Loucy (cell line): ENCODE results near the gene ASCC1.

ENCODE experiments used
- H2AFZ ChIP-seq: fragments of 200-600 bp; sonication (generic); 2 replicates; pipeline ENCODE4 v1.6.0; 2016; ENCODE audit warnings: antibody characterized with exemption, mild to moderate bottlenecking, low read length, moderate library complexity
- H3F3A ChIP-seq: fragments of 200-600 bp; 2 replicates; pipeline ENCODE4 v1.6.0; 2016; ENCODE audit warnings: antibody characterized with exemption, low read depth, mild to moderate bottlenecking
- H3K27me3 ChIP-seq: fragments of 200-600 bp; sonication (generic); 2 replicates; pipeline ENCODE4 v1.6.1; 2014; ENCODE audit warnings: low read length, mild to moderate bottlenecking; ENCODE audit not compliant: insufficient read depth, poor library complexity, severe bottlenecking
- H3K36me3 ChIP-seq: fragments of 200-600 bp; sonication (generic); 2 replicates; pipeline ENCODE4 v1.6.1; 2016; ENCODE audit warnings: low read length; ENCODE audit not compliant: insufficient read depth
- H3K4me1 ChIP-seq: fragments of 200-600 bp; sonication (generic); 2 replicates; pipeline ENCODE4 v1.5.1; 2014; ENCODE audit warnings: low read length, mild to moderate bottlenecking; ENCODE audit not compliant: insufficient read depth, poor library complexity, severe bottlenecking
- H3K4me2 ChIP-seq: fragments of 200-600 bp; sonication (generic); 2 replicates; pipeline ENCODE4 v1.6.0; 2014; ENCODE audit warnings: antibody characterized with exemption, low read length, low read depth, mild to moderate bottlenecking; ENCODE audit not compliant: poor library complexity, severe bottlenecking
- H3K4me3 ChIP-seq: fragments of 200-600 bp; sonication (generic); 2 replicates; pipeline ENCODE4 v1.5.1; 2014; ENCODE audit warnings: low read length, mild to moderate bottlenecking, mixed read lengths; ENCODE audit not compliant: poor library complexity, severe bottlenecking
- H3K79me2 ChIP-seq: fragments of 200-600 bp; sonication (generic); 2 replicates; pipeline ENCODE4 v1.6.1; 2014; ENCODE audit warnings: low read length; ENCODE audit not compliant: insufficient read depth
- H3K9ac ChIP-seq: fragments of 200-600 bp; sonication (generic); 2 replicates; pipeline ENCODE4 v1.6.0; 2014; ENCODE audit warnings: mild to moderate bottlenecking, low read depth, low read length, moderate library complexity; ENCODE audit not compliant: poor library complexity, severe bottlenecking
- H3K9me2 ChIP-seq: fragments of 200-600 bp; sonication (generic); replicated peaks from 2 replicates; pipeline ENCODE4 v1.6.1; 2016; ENCODE audit warnings: low read depth, low read length, mixed read lengths
- H3K9me3 ChIP-seq: fragments of 200-600 bp; sonication (generic); 2 replicates; pipeline ENCODE4 v1.6.1; 2014; ENCODE audit warnings: mild to moderate bottlenecking, antibody characterized with exemption, low read length, low read depth; ENCODE audit not compliant: insufficient read depth
- H4K20me1 ChIP-seq: fragments of 200-600 bp; sonication (generic); 2 replicates; pipeline ENCODE4 v1.6.0; 2014; ENCODE audit warnings: antibody characterized with exemption, low read length, mild to moderate bottlenecking; ENCODE audit not compliant: insufficient read depth, poor library complexity, severe bottlenecking
- EZH2phosphoT487 ChIP-seq: fragments of 200-600 bp; IDR thresholded peaks from 2 replicates; pipeline ENCODE4 v1.6.1; 2018; ENCODE audit warnings: antibody characterized with exemption, mild to moderate bottlenecking, moderate library complexity, borderline replicate concordance
- TF ChIP-seq, protein P1 (sequence below): fragments of 200-600 bp; sonication (generic); conservative IDR thresholded peaks from 2 replicates; pipeline ENCODE4 v1.5.1; 2014; ENCODE audit warnings: mild to moderate bottlenecking, antibody characterized with exemption, low read length

ASCC1 gene

DNA sequence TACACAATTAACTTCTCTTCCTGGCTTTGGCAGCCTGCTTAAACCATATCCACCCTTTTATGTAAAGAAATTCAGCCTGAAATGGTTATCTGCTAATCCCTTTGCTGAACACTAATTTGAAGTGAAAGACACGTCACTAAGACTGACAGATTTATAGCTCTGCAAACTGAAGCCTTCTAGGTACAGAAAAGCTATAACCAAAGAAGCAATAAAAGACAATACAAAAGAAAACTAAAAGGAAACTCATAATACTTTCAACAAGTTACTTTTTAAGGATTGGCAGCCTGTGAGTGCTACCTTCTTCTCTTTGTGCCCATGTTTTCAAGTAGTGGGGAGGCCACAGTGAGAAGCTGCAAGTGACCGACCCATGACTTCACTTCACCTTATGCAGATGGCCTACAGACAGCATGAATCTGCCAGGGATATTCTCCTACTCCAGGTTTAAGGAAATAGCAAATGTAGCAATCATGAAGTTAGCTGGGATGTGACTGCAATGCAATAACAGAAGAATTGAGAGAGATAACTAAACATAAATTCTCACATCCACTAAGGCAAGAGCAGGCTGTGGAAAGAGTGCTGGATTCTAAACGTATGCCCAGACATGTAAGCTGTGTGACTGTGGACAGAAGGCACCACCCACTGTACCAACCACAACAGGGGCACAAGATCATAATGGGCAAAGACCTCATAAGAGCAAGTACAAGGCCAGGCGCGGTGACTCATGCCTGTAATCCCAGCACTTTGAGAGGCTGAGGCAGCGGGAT, 117.1 kb downstream of the ASCC1 start:
- Histone ChIP-seq H2AFZ (no peak overlapping the region), H3K4me3 (no peak overlapping the region), H3K27me3 (no peaks in the 10 kb centered on the region), H3K9ac (no peak overlapping the region), H3K9me2 (no peaks in the 10 kb centered on the region), H3F3A (no peaks in the 10 kb centered on the region; the same call in 1 of the 2 replicates), H3K9me3 (no peaks in the 10 kb centered on the region), H4K20me1 (no peaks in the 10 kb centered on the region), H3K4me1 (peaks cover 6% of the 10 kb centered on the region), H3K79me2 (no peaks in the 10 kb centered on the region), H3K36me3 (peaks cover 57% of the 10 kb centered on the region), H3K4me2 (no peak overlapping the region)
- no peak for TF ChIP-seq EZH2phosphoT487
- TF ChIP-seq, protein P1, sequence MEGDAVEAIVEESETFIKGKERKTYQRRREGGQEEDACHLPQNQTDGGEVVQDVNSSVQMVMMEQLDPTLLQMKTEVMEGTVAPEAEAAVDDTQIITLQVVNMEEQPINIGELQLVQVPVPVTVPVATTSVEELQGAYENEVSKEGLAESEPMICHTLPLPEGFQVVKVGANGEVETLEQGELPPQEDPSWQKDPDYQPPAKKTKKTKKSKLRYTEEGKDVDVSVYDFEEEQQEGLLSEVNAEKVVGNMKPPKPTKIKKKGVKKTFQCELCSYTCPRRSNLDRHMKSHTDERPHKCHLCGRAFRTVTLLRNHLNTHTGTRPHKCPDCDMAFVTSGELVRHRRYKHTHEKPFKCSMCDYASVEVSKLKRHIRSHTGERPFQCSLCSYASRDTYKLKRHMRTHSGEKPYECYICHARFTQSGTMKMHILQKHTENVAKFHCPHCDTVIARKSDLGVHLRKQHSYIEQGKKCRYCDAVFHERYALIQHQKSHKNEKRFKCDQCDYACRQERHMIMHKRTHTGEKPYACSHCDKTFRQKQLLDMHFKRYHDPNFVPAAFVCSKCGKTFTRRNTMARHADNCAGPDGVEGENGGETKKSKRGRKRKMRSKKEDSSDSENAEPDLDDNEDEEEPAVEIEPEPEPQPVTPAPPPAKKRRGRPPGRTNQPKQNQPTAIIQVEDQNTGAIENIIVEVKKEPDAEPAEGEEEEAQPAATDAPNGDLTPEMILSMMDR = no peak

DNA sequence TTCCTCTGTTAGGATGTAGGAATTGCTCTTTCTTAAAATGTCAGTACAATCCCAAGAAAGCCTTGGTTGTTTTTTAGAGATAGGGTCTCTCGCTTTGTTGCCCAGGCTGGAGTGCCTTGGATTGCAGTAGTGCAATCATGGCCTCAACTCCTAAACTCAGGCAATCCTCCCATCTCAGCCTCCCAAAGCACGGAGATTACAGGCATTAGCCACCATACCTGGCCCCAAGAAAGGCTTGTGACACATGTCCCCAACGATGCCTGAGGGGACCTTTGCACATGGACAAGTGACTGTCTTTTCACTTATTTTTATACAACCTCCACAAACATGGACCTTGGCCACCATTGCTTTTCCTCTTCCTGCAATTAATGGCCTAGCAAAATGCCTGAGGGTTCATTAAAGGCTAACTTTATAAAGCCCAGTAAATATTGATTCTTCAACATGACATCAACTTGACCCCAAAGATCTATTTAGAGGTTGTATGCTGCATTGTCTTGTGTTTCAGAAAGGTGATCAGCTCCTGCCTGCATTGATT, 117.7 kb downstream of the ASCC1 start:
- Histone ChIP-seq H3K9me2 (no peaks in the 10 kb centered on the region), H2AFZ (no peak overlapping the region), H3K9me3 (no peaks in the 10 kb centered on the region), H4K20me1 (no peaks in the 10 kb centered on the region), H3K79me2 (no peaks in the 10 kb centered on the region), H3F3A (no peaks in the 10 kb centered on the region; the same call in 1 of the 2 replicates), H3K4me2 (no peak overlapping the region), H3K27me3 (no peaks in the 10 kb centered on the region), H3K4me1 (peaks cover 6% of the 10 kb centered on the region), H3K4me3 (no peak overlapping the region), H3K36me3 (peaks cover 56% of the 10 kb centered on the region), H3K9ac (no peak overlapping the region)
- TF ChIP-seq, protein P1 = no peak
- TF ChIP-seq EZH2phosphoT487 = no peak

DNA sequence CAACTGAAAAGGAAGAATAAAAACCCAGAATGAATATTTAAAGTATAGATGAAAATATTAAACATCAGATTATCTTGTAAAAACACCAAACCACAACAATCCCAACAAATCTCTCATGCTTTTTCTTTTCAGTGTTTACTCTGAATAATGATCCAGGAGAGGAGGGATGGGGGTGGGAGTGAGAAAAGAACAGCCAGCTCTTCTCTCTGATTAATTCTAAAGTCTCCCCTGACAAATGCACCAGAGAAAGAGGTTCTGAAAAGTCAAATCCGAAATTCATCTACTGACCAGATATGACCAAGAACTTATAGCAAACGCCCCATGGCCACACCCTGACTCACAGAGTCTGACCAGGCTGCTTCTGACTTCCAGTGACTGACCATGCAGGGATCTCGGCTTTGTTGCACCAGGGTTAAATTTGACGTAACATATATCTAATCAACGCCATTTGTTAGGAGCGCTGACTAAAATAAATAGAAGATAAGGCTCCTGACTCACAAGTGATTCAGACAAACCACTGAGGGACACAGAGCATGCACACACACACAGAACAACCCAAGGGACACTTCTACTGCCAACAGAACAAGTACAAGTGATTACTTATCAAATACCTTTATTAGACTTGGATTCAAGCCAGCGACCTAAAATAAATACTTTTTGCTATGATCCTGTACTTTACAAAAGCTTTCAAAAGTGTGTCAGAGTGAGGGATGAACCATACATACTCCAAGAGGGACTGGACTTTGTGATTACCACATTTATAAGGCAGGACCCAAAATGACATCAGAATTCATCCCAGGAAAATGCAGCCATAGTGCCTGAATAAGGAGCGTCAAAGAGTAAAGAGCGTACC, 118.4 kb downstream of the ASCC1 start:
- Histone ChIP-seq H3K9ac (no peak overlapping the region), H3K4me1 (peaks cover 6% of the 10 kb centered on the region), H4K20me1 (no peaks in the 10 kb centered on the region), H2AFZ (no peak overlapping the region), H3K9me2 (no peaks in the 10 kb centered on the region), H3K4me2 (no peak overlapping the region), H3K4me3 (no peak overlapping the region), H3F3A (no peaks in the 10 kb centered on the region; the same call in 1 of the 2 replicates), H3K79me2 (no peaks in the 10 kb centered on the region), H3K9me3 (no peaks in the 10 kb centered on the region), H3K36me3 (peaks cover 57% of the 10 kb centered on the region), H3K27me3 (no peaks in the 10 kb centered on the region)
- TF ChIP-seq, protein P1 = no peak
- no peak for TF ChIP-seq EZH2phosphoT487
